ENCODE measurements around the gene SMIM28. TPM values are rescaled to one million over a fixed set of nuclear protein-coding genes. Genes with fewer than 3 reads are reported as not detected.

SMIM28 gene
- total RNA-seq (not detected), polyA plus RNA-seq (ENCODE audit: insufficient read length in 6 of 6) (not detected)
- long read RNA-seq, donor 1: 0 reads
- long read RNA-seq, donor 2: 0 reads
- long read RNA-seq, donor 3: 0 reads
- long read RNA-seq, donor 4: 0 reads
- long read RNA-seq, donor 5: 0 reads
- long read RNA-seq, donor 6: 0 reads
- long read RNA-seq, donor 7: 0 reads
- long read RNA-seq, donor 8: 0 reads
- long read RNA-seq, donor 9: 0 reads
- long read RNA-seq, donor 10: 0 reads
- long read RNA-seq, donor 11: 0 reads
- long read RNA-seq, donor 12: 0 reads

DNA sequence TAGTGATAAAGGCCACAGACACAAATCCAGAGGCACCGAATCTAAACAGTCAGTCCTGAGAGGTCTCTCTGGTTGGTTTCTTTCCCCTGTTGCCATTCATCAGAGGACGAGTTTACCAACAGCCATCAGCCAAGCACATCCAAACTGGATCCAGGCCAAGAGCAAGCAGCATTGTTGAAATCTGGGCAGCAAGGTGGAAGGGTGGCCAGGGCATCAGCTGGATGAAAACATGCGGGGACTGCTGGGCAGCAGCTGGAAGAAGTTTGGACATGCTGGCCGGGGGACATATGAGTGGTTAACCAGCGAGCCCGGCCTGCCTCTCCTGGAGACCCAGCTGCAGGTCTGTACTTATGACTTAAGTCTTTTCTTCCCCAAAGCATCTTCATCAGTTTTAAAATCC is at the start of gene SMIM28:
SMIM28 (plus strand) TSS at position 62 of the 400 bp plus-strand sequence; CDS start at position 230, 168 bp downstream.
- no peak for DNase-seq
- H3K4me3 ChIP-seq: no peak within 1 kb of the TSS
- intact Hi-C loops (cut with DNase I): no loop called here
- no peaks in the 10 kb centered on the region for H3K36me3 ChIP-seq
- H3K27me3 ChIP-seq: no peaks in the 10 kb centered on the region
- ATAC-seq: no peak
- TF ChIP-seq, protein P1, sequence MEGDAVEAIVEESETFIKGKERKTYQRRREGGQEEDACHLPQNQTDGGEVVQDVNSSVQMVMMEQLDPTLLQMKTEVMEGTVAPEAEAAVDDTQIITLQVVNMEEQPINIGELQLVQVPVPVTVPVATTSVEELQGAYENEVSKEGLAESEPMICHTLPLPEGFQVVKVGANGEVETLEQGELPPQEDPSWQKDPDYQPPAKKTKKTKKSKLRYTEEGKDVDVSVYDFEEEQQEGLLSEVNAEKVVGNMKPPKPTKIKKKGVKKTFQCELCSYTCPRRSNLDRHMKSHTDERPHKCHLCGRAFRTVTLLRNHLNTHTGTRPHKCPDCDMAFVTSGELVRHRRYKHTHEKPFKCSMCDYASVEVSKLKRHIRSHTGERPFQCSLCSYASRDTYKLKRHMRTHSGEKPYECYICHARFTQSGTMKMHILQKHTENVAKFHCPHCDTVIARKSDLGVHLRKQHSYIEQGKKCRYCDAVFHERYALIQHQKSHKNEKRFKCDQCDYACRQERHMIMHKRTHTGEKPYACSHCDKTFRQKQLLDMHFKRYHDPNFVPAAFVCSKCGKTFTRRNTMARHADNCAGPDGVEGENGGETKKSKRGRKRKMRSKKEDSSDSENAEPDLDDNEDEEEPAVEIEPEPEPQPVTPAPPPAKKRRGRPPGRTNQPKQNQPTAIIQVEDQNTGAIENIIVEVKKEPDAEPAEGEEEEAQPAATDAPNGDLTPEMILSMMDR (IDR thresholded peaks at IDR 0.05): no peak
- H3K4me1 ChIP-seq: no peaks in the 10 kb centered on the region
- H3K9me3 ChIP-seq: no peaks in the 10 kb centered on the region
- no peak within 1 kb of the TSS for H3K27ac ChIP-seq

DNA sequence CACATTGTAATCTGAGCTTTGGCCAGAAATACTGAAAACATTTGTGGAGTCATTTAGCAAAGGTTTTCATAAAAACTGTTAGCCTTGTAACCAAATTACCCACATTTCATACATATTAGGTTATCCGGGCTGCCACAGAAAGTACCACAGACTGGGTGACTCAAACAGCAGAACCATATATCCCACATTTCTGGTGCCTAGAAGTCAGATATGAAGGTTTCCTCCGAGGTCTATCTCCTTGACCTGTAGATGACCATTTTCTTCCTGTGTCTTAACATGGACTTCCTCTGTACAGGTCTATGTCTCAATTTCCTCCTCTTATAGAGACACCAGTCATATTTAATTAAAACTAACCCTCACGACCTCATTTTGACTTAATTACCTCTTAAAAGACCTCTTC is 49.5 kb upstream of the SMIM28 start:
- DNase-seq (no peak), ATAC-seq (no peak)
- Histone ChIP-seq H3K27me3 (no peaks in the 10 kb centered on the region), H3K4me1 (no peaks in the 10 kb centered on the region), H3K27ac (no peak overlapping the region), H3K36me3 (peaks cover 0 to 12% of the 10 kb centered on the region in 2 donors), H3K9me3 (no peaks in the 10 kb centered on the region), H3K4me3 (no peak overlapping the region)
- intact Hi-C loops (cut with DNase I): no loop called here
- TF ChIP-seq, protein P1 (IDR thresholded peaks at IDR 0.05): no peak

DNA sequence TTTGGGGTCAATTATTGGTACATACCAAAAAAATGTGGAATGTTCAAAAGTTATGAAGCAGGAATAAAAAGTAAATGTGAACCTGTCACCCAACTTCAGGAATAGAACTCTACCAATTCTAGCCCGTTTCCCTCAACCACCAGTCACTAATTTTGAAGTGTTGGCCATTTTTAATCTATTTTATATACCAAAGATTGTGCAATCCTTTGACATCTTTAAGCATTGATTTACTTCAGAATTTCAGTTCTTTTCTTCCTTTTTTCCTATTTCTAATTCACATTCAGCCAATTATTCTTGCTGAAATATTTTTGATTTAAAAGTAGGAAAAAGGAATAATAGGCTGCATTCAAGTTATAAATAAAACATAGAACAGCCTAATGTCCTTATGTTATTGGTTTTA is 46.9 kb upstream of the SMIM28 start:
- H3K27me3 ChIP-seq: no peaks in the 10 kb centered on the region
- H3K36me3 ChIP-seq: peaks cover 0 to 13% of the 10 kb centered on the region in 2 donors
- H3K4me3 ChIP-seq: no peak overlapping the region
- no peak overlapping the region for H3K27ac ChIP-seq
- no peaks in the 10 kb centered on the region for H3K9me3 ChIP-seq
- intact Hi-C loops (cut with DNase I): no loop called here
- DNase-seq (no peak), ATAC-seq (no peak)
- no peaks in the 10 kb centered on the region for H3K4me1 ChIP-seq
- TF ChIP-seq, protein P1 (IDR thresholded peaks at IDR 0.05): no peak

DNA sequence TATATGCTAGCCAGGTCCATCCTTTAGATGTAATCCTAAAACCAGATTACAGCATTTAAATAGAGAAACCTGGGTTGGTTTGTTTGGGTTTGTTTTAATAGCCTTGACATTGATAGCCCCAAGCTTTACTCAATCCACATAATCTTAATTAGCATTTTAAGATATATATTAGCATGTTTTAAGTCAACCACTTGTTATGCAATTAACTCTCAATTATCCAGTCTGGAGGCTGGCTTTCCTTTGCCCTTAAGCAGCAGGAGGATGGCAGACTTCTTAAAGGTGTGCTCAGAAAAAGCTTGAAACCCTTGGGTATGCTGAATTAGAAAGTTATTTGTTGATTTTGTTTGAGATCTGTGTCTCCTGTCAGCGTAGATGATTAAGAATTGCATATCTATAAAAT is 46.3 kb upstream of the SMIM28 start:
- Histone ChIP-seq H3K4me1 (no peaks in the 10 kb centered on the region), H3K4me3 (no peak overlapping the region), H3K36me3 (peaks cover 0 to 16% of the 10 kb centered on the region in 2 donors), H3K9me3 (no peaks in the 10 kb centered on the region), H3K27me3 (no peaks in the 10 kb centered on the region), H3K27ac (no peak overlapping the region)
- intact Hi-C loops (cut with DNase I): no loop called here
- no peak for DNase-seq
- TF ChIP-seq, protein P1 (IDR thresholded peaks at IDR 0.05): no peak
- no peak for ATAC-seq

DNA sequence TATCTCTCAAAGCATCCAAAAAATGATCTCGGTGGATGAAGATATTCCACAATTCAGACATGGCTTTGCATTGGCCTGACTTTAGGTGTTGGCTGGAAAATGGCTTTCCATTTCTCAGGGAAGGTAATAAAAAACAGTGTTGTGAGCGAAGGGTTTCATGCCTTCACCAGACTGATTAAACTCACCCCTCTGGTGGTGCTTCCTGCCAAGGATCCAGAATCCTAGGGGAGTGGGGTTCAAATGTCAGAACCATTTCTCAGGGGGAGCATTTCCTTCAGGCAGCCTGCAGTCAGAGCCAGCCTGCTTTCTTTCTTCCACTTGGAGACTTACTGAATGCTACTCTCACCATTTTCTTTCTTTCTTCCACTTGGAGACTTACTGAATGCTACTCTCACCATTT is 45.7 kb upstream of the SMIM28 start:
- no peak for ATAC-seq
- DNase-seq: no peak
- H3K27ac ChIP-seq: no peak overlapping the region
- H3K4me3 ChIP-seq: no peak overlapping the region
- H3K4me1 ChIP-seq: no peaks in the 10 kb centered on the region
- H3K9me3 ChIP-seq: no peaks in the 10 kb centered on the region
- peaks cover 0 to 22% of the 10 kb centered on the region in 2 donors for H3K36me3 ChIP-seq
- intact Hi-C loops (cut with DNase I): no loop called here
- TF ChIP-seq, protein P1 (IDR thresholded peaks at IDR 0.05): no peak
- no peaks in the 10 kb centered on the region for H3K27me3 ChIP-seq

All from left lung (tissue), 14 donors.